ENCODE measurements around the gene UBAC2.
A peak's percentile ranks its signal among the peaks of the same experiment; 100 is the strongest.
"Not testable (repeated sequence)": the region's sequence is repeated elsewhere in the genome, so short reads cannot be mapped to it uniquely, and the experiment has no call there.

UBAC2 gene

GRCh38 chr13:99383511-99383921 lies 182.9 kb downstream of the UBAC2 start:
- no peak for DNase-seq

DNA sequence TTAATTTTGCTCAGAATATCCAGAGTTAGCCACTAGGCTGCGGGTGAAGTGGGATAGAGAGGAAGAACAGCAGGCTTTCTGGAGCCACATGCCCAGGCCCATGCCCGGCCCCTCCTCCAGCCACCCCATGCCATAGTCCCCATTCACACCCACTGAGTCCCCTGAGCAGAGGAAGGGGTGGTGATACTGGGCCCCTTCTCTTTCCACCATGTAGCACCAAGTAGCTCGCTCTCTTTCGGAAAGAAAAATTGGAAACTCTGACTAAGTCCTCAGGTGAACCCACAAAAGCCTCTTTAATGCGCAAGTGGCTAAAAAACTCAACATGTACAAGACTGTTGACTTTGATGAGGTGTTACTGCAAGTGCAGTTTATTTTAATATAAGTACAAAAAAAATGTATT lies 183.3 kb downstream of the UBAC2 start:
- DNase-seq, result peak; percentile 48

DNA sequence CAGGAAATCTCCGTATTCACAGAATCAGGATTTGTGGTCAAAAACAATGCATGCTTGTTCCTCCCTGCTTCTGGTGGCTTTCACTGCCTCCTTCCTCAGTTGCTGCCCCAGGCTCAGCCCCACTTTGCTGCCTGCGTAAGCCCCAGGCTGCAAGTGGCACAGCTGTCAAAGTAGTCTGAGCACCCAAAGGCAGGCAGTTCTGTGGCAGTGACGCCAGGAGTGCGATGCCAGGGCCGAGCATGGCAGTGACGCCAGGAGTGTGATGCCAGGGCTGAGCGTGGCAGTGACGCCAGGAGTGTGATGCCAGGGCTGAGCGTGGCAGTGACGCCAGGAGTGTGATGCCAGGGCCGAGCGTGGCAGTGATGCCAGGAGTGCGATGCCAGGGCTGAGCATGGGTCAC lies 183.8 kb downstream of the UBAC2 start:
- DNase-seq, result peak; percentile 56

DNA sequence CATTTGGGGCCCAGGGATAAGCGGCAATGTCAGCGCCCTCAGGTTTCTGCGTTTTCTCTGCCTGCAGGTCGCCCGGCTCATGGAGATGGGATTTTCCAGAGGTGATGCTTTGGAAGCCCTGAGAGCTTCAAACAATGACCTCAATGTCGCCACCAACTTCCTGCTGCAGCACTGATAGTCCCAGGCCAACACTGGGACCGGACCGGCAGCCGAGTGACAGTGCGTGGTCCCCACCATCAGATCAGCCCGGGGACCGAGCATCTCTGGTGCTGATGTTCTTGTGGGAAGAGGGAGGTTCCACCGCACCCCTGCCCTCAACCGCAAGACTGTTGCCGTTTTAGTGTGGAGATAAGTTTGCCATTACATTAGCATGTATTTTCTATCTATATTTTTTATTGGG lies 184.5 kb downstream of the UBAC2 start:
- no peak for DNase-seq

GRCh38 chr13:99385940-99386339 lies 185.3 kb downstream of the UBAC2 start:
- DNase-seq, result no peak

GRCh38 chr13:99386495-99386894 lies 185.8 kb downstream of the UBAC2 start:
- DNase-seq, result no peak

- peak; percentile 93 for DNase-seq
These were observed 186.5 kb downstream of the UBAC2 start for GRCh38 chr13:99386911-99387788.

- DNase-seq, result no peak
These were observed 187.8 kb downstream of the UBAC2 start for GRCh38 chr13:99388334-99388923.

GRCh38 chr13:99389094-99389493 lies 188.4 kb downstream of the UBAC2 start:
- not testable (repeated sequence) for DNase-seq

DNA sequence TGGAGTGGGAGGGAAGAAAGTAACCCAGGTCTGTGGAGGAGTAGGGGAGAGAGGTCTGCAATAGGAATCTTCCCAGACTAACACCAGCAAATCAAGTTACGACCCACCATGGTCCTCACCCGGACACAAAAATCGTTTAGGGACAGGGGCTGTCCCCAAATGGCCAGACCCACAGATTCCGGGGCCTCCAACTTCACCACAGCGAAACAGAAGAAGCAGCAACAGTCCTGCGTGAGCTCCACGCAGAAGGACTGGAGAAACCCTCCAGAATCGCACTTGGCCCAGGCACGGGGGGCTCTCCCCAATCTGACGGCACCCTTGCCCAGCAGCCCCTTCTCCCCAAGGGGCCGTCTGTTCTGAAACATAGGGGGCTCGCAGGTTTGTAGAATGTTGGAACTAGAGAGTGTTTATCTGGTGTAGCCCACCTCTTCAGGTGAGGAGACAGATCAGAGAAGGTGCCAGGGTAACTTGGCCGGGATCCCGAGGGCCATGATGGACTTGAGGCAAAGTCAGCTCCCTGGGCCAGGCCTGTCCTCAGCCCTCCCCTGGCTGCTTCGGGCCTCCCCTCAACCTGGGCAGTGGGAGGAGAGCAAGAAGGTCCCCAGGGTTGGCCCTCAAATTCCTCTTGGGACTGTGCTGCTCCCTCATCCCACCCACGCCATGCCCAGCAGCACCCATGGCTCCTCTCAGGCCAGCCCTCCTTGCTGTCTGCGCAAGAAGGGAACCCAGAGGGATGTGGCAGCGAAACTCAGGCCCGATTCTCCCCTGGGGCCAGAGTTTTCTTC lies 189.1 kb downstream of the UBAC2 start:
- no peak for DNase-seq

DNA sequence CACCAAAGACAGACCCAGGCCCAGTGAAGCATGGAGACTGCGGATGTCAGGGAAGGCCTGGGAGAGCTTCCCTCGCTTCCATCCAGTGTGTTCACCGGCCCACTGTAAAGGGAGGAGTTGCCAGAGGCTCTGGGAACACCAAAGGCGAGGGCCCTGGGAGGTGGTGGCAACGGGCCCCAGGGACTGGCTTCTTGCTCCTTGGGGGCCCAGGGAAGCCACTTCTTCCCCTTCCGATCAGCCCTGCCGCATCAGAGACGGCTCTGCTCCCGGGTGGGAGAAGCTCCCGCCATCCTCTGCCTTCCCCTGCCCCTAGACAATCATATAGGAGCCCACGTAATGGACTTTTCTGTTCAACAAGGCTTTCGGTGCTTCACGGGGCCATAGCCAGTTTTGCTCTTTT lies 189.9 kb downstream of the UBAC2 start:
- DNase-seq, result no peak

DNA sequence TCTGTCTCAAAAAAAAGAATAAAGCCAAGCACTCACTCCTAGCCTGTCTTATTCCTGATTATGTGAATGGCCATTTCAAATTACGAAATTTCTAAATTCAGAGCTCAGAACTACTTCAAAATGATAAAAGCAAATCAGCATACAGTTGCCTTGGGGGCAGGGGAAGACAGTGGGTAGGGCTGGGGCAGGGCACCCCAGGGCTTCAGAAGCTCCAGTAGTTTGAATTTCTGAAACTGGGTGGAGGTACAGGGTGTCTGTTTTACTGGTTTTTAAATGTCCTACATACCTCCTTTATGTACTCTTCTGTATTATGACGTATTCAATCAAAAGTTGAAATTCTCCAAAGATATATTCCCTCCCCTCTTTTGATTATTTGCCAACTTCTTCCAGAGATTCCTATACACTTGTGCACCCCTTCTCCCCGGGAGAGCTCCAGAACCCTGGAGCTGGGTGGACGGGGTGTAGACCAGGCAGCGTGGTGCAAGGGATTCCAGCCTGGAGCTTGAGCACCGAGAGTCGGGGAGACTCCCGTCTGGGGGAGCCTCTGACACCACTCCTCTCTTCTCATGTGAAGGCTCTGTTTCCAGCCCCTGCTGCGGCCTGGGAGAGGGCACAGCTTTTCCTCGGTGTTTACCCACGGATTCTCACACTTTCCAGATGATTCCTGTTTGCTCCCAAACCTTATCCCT lies 191.3 kb downstream of the UBAC2 start:
- DNase-seq, result no peak

DNA sequence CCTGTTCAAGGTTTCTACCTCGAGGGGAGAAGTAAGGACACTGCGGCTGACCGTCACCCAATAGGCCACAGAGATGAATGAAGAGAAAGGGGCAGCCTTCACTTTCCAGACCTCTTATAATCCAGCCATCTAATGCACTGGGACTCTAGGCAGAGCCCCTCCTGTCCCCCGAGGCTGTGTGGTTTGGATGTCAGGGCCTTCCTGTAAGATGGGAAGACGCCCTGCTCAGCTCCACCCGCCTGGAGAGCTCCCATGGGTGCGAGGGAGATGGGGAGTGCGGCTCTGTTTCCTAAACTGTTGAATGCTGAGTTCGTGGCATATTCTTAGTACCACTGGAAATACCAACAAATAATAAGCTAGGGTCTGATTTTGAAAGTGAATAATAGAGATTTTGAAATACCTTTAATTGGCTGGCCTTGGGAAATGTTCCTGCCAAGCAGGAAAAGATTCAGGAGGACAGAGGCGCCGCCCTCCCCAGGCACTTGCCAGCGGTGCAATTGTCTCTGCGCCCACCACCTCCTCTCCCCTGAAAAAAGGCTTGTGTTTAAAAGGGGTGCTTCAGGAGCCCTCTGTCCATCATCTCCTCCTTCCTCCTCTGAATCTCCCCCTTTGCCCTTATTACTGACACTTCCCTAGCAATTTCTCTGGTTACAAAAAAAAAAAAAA lies 191.9 kb downstream of the UBAC2 start:
- no peak for DNase-seq

DNA sequence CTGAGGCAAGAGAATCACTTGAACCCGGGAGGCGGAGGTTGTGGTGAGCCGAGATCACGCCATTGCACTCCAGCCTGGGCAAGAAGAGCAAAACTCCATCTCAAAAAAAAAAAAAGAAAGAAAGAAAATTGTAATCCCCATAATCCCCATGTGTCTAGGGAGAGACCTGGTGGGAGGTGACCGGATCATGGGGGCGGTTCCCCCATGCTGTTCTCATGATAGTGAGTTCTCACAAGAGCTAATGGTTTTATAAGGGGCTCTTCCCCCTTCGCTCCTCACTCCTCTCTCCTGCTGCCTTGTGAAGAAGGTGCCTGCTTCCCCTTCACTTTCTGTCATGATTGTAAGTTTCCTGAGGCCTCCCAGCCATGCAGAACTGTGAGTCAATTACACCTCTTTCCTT lies 192.7 kb downstream of the UBAC2 start:
- not testable (repeated sequence) for DNase-seq

DNA sequence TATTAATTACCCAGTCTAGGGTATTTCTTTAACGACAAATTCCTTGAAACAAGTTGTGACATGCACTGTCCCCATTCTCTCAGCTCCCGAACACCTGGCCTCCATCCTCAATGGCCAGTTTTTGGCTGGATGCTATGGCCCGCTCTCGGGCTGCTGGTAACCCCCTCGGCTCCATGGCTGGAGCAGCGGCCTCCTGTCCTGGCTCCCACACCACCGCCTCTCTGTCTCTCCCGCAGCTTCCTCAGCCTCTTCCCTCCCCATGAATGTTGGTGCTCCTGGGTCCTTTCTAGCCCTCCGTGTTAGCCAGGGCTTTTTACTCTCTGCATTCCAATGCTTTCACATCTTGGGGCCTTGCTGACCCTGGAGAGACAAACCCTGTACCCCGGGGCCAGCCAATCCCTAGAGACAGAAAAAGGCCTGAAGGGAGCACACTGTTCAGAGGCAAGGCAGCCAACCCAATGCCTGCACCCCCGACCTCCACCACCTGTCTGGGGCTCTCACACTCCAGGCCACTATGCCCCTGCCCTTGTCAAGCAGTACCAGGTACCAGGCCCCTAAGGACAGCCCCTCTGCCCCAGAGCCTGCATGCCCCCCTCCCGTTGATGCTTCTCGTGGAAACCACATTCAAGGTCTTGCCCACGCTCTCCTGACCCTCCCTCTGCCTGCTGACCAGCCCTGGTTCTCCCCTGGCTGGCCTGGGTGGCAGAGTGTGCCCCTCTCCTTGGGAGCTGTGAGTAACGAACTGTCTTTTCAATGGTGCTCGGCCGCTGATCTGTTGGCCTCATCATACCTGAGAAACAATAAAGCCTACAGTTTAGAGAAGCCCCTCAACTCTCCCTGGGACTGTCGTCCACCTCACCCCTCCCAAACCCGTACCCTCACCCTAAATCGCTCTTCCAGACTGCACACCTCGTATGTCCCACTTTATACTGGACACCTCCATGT lies 193.4 kb downstream of the UBAC2 start:
- no peak for DNase-seq

- no peak for DNase-seq
These were observed 194.8 kb downstream of the UBAC2 start for GRCh38 chr13:99395436-99395835.

DNA sequence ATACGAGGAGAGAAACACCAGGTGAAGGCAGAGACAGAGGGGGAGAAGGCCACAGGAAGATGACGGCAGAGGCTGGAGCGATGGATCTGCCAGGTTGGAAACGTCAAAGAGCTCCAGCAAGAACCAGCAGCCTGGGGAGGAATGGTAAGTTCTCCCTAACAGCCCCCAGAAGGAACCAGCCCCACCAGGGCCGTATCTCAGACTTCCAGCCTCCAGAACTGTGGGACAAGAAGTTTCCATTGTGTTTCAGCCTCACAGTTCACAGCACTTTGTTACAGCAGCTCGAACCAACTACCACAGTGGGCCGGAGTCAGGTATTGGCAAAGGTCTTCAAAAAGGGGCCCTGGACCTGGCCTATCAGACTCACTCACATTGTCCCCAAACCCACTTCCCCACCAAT lies 195.8 kb downstream of the UBAC2 start:
- DNase-seq, result no peak

- DNase-seq, result no peak
These were observed 197.4 kb downstream of the UBAC2 start for GRCh38 chr13:99398071-99398470.

- no peak for DNase-seq
These were observed 198.4 kb downstream of the UBAC2 start for GRCh38 chr13:99398916-99399622.

DNA sequence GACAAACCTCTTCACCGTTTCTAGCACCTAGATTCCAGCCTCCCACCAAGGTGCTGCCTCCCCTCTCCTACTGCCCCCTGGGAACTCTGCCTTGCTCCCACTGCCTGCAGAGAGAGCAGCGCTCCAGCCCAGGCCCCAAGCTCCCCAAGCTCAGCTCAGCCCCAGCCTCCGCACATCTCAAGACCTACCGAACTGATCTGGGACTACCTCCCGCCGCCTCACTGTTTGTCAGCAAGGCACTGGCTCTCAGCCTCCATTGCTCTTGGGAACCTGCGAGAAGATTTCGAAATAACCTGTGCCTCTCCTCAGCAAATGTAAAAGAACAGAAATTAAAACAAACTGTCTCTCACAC lies 198.9 kb downstream of the UBAC2 start:
- DNase-seq, result no peak

DNA sequence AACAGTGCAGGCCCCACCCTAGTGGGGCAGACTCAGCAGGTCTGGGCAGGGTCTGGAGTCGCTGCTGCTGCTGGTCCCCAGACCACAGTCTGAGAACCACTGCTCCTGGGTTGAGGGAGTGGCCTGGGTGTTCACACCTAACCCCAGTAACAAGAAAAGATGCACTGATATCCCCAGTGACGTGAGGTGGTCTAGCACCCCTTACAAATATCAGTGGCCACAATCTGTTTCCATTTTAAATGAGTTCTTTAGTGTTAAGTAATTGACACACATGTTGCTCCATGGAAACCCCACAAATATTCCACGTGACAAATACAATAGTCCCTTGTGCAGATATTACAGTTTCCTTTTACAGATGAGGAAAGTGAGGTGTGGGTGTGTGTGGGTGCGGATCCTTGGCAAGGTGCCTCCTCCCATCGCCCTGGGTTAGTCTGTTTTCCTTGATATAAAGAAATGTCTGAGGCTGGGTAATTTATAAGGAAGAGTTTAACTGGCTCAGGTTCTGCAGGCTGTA lies 202.9 kb downstream of the UBAC2 start:
- DNase-seq, result peak; percentile 52

Data from stimulated activated CD4-positive, alpha-beta T cell treated with anti-CD3 and anti-CD28 coated beads, Interleukin-15, amount 100 ng/mL, for 24 hours (primary cell).